SU-DHL-6 (cell line): ENCODE results near the gene MAML3.

Source experiments
- CTCF ChIP-seq: fragments of 200-600 bp; sonication (generic); IDR thresholded peaks from one replicate; pipeline ENCODE4 v1.5.1; 2017; ENCODE audit warnings: antibody characterized with exemption, mild to moderate bottlenecking, low read length, moderate library complexity; ENCODE audit not compliant: insufficient read depth, poor library complexity, severe bottlenecking
- EZH2phosphoT487 ChIP-seq: fragments of 200-600 bp; sonication (generic), shearing (Covaris generic); conservative IDR thresholded peaks from 2 replicates; pipeline ENCODE4 v1.6.1; 2018; ENCODE audit warnings: mild to moderate bottlenecking, antibody characterized with exemption, low read length, moderate library complexity, mixed read lengths

DNA sequence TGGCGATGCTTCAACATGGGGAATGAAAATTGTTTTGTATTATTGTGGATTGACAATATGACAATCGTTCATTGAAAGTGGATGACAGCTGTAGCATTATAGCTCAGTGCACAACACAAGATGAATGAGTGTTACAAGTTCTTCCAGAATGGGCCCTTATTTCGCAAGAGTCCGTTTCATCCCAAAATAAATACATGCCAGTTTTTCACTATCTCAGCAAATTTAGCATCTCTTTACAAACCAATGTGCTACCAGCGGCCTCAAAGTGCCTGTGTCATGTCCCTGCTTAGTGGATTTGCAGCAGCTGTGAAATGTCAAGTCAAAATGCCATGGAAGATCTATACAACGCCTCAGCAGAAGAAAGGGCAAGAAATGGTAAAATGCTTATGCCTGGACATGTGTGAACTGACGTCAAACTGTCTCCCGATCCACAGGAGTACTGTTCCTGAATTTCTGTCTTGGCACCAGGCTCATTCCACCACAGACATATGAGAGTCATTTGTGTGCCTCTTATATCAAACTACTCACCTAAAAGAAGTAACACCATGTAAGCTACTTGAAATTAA is 109.6 kb downstream of the MAML3 start:
- TF ChIP-seq CTCF: no peak
- TF ChIP-seq EZH2phosphoT487: no peak
